SKM-1 (cell line): ENCODE results near the gene BCL11A.
"Not testable (repeated sequence)": the region's sequence is repeated elsewhere in the genome, so short reads cannot be mapped to it uniquely, and the experiment has no call there.

Source experiments
- DNase-seq: peaks from one replicate; lab custom pipeline; 2025; ENCODE audit not compliant: unreplicated experiment; lab: John Stamatoyannopoulos, UW

Gene BCL11A

DNA sequence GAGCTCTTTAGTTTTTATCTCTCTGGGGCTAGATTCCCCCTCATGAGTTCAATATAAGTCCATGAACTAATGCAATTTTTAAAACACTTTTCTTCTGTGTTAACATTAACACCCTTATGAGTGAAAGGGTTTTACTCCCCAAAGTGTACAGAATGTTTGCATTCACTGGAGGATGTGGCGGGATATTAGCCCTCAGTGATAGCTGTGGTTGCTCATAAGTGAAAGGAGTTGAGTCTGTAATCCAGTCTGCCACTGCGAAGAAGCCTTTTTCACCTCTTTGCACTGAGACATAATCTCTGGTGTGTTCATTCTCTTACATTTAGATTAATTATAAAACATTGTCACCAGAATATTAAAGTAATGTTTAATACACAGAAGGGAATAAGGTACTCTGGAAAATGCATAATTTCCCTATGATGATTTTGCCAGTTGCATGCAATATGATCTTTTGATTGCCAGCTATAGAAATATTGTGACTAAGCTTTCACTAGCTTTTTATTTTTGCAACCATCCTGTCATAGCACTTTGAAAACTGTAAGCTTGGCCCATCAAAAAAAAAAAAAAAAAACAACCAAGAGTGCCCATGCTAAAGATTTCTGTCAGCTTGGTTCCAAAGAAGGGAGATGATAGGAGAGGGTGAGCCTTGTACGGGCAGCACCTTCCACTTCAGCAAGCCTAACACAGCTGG lies 113.2 kb downstream of the BCL11A start:
- DNase-seq, result no peak

DNA sequence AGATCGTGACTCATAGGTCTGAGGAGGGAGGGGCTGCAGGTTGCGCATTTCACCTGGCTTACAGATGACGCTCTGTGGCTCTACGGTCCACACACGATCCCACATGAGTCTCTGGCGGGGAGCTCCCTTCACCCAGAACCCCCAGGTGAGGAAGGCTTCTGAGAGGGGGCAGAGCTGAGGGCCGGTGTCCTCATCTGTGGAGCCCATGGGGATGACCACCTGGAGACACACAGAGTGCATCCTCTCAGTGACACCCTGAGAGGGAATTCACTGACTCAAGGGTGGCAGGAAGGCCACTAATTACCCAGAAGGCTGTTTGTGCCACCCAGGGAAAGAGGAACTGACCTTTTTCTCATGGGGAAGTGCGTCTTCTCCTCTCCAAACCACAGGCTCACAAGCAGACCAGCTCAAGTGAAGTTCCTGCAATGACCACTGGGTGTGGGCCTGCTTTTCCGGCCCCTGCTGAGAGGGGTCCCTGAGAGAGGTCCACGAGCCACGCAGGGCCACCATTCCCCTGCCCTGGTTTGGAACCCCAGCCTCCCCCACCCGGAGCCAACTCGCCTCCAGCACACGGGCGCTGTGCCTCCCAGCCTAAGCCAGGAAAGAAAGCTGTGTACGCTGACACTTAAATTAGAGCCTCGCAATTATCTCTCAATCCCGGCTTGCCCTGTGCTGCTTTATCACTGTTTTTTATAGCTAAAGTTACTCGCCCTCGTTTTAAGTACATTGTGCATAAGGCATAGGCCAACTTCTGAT lies 114.1 kb downstream of the BCL11A start:
- DNase-seq, result peak; percentile 97

DNA sequence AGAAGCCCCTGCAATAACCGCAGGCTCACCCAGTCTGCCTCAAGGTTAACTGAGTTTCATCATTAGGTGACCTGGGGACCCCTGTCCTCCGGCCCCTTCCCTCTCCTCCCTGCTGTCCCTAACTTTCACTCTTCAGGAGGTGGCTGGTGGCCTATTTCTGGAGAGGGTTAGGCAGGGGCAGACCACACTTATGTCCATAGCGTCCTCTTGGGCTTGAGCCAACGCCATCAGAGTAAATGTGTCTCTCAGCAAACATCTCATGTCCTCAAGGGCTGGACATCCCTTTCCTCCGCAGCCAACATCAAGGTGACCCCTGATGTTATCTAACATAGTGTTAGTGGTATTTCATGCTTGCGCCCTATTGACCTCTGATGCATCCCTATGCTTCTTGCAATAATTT lies 114.8 kb downstream of the BCL11A start:
- no peak for DNase-seq

DNA sequence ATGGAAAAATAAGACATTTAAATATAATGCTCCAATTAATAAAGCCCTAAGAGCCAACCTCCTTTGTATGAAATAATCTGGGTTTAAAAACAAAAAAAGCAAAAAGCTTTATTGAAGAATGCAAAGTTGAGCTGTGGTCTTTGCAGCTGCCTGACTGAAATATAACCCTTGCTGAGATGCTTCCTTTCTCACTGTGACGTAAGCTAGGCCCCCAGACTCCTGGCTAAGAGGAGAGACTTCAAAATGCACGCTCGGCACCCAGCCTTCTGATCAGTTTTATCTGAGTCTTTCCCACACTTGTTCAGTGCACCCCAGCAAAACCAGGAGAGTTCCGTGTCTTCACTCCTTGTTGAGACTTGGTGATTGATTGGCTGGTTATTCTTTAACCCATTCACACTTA lies 115.3 kb downstream of the BCL11A start:
- no peak for DNase-seq

DNA sequence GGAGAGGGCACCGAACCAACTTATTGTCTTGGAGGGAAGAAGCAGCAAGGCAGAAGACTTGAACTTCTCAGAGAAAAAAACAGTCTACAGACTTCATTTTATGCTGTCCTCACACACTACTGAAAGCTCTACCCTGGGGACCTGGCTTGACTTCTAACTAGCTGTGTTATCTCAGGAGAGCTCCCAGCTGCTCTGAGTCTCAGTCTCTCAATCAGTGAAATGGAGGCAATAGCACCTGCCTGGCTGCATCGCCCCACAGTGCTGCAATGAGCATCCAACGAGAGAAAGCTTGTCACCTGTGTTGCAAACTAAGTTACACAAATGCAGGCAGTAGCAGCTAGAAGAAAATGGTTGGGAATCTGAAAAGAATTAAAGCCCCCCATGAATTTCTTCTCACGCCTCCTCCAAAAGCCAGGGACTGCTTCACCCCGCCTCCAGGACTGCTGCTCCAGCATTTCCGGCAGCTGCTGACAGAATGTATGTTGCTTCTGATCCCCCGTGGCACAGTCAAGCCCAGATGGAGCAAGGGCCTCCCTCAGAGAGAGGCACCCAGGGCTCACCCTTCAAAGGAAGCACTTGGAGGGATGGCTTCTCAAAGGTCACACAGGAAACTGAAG lies 116.3 kb downstream of the BCL11A start:
- DNase-seq, result no peak

DNA sequence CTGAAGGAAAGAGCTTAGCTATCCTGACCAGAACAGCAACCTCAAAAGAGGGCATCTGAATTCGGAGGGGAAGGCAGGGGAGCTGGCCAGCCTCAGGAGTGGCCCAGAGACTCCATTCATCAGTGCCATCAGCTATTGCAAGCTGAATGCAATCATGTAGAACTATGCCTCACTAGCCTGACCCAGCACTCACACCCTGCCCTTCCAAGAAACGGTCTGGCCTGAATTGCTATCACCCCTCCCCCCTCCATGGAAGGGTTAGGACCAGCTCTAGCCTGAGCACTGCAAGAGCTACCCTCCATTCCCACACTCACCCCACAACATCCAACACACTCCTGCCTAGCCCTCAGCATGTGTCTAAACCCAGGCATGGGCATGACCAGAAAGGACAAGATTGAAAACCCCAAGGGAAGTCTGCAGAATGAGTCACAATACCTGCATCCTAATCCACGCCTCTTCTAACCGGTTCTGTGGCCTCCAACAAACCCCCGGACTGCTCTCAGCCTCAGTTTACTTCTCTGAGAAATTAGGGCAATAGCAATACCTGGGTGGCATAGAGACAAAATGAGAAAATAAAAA lies 120.3 kb downstream of the BCL11A start:
- no peak for DNase-seq

DNA sequence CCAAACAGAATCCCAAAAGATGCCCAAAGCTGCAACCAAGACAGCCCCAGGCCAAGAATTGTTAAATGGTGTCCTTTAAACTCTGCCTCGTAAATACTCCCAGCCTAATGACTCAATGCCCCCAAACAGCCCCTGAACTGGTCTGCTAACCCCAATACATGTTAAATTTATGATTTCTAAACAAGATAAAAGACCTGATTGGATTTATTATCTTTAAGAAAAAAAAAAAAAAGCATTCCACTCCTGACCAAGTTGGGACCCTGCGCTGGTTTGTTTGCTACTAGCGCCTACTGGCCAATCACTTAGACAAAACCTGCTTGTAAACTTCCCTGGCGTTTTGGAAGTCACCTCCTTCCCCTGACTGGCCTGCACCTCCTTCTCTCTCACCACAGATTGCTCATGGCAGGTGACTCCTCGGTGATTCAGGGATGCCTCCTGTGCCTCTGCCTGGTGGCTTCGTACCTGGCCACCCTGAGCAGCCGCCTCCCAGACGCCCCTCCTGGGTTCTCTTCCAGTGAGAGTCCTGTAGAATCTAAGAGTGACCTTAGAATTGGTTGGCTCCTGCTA lies 121.3 kb downstream of the BCL11A start:
- DNase-seq, result no peak

DNA sequence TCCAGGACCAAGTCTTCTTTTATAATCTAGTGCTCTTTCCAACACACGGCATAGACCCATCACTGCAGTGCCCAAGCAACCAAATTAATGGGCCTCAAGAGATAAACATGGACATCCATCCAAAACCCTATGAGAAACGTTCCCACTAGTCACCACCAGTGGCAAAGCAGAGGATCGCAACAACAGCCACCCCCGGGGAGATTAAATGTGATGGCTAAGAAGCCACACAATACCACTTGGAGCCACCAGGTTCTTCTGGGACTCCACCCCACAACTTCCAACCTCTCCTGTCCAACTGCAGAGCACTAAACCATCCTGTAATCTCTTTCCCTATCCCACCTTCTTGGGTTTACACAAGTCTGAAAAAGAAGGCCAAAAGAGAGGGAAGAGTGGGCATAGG lies 123.8 kb downstream of the BCL11A start:
- no peak for DNase-seq

DNA sequence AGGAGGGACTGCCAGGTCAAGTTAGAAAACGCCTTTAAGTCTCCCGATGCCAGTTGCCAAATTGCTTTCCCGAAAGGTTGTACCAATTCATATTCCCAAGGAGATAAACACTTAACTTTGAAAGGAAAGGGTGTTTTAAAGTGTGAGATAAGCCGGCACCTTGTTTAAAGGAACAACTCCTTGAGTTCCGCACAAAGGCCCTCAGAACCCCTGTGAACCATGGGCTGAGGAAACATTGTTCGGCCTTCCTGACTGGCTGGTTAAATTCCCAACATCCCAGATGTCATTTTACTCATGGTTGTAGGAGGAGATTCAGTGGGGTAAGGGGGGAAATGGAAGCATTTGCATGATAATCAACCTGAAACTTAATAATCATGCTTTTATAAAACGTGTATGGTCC lies 126.6 kb downstream of the BCL11A start:
- no peak for DNase-seq

DNA sequence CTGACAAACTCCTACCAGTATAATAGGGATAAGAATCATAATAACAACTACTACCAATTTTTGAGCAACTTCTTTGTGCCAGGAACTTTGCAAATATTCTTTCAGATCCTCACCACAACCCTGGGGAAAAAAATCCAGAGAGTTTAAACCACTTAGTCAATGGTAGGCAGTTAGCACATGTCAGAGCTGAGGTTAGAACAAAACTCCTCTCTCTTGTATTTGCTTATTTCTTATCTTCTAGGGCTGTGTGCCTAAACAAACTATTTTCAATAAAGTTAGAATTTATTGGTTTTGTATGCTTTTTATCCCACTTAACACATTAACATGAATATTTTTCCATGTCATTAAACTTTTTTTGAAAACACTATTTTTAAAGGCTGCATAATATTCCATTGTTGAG lies 127.1 kb downstream of the BCL11A start:
- no peak for DNase-seq

DNA sequence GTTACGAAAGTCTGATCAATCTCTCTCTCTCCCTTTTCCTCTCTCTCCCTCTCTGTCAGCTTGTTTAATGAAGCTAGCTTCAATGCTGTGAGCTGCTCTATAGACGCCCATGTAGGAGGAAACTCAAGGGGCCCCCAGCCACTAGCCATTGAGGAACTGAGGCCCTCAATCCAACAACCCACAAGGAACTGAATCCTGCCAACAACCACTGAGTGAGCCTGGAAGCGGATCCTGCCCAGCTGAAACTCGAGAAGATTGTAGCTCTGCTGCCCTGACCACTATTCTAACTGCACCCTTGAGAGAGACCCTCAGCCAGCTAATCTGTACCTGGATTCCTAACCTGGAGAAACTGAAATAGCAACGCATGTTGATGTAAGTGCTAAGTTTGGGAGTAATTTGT lies 129.2 kb downstream of the BCL11A start:
- DNase-seq, result no peak

DNA sequence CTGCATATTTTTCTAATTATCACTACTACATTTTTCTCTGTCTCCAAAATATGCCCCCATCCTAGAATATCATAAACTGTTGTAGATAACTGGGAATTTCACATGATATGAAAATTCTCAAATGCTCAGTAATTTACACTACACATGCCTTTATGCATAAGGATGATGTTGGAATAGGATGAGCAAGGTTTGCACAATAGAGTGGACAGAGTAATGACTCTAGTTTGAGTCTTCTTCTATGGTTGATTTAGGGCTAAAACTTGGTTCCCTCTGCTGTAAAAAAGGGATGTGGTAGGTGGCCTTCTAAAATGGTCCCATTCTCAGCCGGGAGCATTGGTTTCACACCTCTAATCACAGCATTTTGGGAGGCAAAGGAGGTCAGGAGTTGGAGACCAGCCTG lies 129.9 kb downstream of the BCL11A start:
- no peak for DNase-seq

DNA sequence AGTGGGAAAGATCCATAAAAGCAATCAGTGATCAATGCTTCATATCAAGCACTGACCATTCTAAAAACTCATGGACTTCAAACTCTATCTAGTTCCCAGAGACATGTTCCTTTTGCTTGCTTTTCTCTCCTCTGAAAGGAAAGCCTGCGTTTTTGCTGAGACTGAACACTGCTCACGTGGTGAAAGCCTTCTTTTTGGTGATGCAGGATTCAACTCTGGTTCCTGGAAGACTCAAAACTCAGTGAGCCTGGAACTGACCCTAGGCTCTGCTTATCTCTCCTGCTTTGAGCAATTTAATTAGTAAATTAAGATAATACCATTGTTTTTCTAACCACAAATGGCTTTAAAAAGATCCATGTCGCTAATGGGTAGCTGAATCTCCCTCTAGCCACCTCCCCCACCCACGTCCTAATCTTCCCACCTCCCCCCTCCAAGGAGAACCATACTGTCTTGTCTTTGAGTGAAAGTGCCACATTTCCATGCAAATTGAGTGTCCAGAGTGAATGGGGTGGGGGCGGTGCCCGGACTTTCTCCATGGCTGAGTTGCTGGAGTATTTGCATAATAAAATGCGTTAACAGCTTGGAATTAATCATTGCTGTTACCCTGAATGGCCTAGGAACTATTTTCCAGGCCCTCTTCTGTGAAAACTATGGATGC lies 130.5 kb downstream of the BCL11A start:
- DNase-seq, result no peak

DNA sequence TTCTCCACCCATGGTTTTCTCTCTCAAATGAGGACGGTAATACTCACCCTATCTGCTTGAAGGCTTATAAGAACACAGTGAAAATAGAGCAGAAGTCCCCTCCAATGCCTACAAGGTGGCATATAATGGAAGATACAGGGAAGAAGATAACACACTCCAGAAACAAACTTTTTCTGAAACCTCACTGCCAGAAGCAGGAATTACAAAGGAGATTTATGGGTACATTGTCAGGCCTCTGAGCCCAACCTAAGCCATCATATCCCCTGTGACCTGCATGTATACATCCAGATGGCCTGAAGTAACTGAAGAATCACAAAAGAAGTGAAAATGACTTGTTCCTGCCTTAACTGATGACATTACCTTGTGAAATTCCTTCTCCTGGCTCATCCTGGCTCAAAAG lies 136.2 kb downstream of the BCL11A start:
- not testable (repeated sequence) for DNase-seq

DNA sequence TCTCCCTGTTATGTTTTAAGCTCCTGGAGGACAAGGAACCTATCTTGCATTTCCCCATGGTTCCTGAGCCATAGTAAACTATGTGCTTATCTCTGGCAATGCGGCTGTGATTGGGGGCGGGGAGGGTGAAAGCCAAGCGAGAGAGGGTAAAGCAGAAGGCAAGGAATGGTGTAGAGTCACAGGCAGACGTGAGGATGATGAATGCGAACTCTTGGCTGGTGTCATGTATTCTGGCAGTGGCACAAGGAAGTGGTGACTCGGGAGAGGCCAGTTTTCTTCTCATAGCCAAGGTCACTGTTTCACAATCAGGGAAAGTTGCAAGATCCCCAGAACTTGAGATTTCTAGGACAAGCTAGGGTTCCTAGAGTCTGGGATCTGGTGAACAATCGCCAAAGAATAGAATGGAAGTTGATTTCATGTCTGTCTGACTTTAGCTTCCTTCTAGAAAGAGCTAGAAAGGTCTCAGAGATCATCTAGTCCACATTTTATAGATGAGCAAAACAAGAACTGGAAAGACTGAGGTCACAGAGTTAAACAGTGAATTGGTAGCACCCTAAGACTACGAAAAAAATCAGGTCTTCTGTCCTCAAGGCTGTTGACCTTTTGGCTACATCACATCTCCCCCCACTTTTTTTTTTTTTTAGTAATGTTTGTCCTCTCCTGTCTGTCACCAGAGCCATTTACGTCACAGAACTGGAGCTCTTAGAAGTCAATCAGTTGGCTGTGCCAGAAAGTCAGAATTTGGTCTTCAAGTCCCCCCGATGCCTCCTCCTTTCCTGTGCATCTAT lies 137.0 kb downstream of the BCL11A start:
- no peak for DNase-seq

DNA sequence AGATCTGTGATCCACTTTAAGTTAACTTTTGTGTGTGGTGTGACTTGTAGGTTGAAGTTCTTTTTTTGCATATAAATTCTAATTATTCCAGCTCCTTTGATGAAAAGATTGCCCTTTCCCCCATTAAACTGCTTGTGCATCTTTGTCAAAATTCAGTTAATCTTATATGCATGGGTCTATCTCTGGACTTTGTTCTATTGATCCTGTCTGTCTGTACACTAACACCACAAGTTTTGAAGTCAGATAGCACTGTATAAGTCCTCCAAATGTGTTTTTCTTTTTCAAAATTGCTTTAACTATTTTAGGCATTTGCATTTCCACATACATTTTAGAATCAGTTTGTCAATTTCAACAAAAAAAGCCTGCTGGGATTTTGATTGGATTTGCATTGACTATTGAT lies 137.6 kb downstream of the BCL11A start:
- no peak for DNase-seq

DNA sequence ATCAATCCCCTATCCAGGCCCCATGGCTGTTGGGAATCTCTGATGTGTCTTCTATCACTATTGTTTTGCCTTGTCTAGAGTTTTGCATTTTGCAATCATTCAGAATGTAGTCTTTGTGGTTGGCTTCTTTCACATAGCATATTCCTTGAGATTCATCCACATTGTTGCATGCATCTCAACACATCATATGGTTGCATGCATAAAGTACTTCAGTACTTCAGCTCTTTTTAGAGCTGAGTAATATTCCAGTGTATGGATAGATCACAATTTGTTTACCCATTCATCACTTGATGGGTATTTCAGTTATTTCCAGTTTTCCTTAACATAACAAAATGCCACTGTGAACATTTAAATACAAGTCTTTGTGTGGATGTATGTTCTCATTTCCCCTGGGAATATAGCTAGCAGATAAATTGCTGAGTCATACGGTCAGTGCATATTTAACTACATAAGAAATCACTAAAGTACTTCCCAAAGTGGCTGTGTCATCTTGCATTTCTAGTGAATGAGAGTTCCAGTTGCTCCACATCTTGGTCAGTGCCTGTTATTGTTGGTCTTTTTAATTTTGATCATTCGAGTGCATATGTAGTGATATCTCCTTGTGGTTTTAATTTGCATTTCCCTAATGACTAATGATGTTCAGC lies 138.8 kb downstream of the BCL11A start:
- DNase-seq, result no peak

DNA sequence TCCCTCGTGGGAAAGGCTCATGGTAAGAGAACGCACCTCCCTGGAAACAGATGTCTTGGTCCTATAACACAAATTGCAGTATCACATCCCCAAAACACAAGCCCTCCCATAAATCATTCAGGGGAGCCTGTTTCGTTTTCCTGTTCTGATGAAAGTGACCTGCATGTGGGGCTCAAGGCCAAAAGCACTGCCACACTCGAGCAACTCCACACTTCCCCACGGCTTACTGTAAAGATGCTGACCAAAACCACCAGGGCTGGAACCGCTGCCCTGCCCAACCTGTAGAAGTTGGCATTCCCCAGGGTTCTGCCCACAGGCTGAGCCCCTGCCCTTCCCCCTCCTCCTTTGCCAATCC lies 139.7 kb downstream of the BCL11A start:
- DNase-seq, result no peak

DNA sequence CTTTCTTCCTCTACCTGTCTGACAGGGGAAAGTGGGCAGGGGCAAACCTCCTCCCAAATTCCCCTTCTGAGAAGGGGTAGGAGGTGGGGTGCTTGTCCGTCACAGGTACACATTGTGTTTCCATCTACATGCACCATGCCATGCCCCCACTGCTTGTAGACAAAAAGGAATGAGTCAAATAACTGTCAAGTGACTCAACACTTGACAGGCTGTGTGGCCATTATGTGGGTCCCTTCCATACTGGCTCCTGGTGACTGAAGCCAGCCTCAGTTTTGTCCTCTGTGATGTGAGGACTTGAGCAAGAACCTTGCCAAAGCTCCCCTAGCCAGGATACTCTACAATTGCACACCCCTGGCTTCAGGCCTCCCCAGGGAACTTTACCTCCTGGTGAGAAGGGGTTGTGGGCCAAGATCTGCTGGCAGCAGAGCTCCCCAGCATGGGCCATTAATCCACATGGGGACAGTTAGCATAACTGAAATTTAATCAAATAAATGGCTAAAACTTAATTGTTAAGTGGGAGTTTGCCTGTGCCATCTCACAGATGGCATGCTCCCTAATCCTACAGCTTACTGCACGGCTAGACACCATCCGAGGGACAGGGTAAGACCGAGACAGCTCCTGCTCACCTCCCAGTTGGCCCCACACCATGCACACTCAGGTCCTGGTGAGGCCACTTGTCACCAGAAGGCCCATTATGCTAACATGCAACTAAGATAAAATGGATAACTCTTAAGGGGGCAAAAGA lies 140.2 kb downstream of the BCL11A start:
- no peak for DNase-seq
